Adrenal gland (tissue), 5 donors: ENCODE data around the gene MALAT1.
"Not testable (repeated sequence)": the region's sequence is repeated elsewhere in the genome, so short reads cannot be mapped to it uniquely, and the experiment has no call there.

Experiments used
- CTCF ChIP-seq, 6 experiments: fragments of 450-650 bp in 4 of 6; fragments of 200-600 bp in 2 of 6; sonication (generic) in 1 of 6; IDR thresholded peaks; 1 replicate in 5 of 6; 2 replicates in 1 of 6; pipeline versions ENCODE4 v1.5.1 to v1.8.0; 2016 to 2021; ENCODE audit warnings: antibody characterized with exemption in 6 of 6, mild to moderate bottlenecking in 2 of 6, moderate library complexity in 1 of 6
- POLR2A ChIP-seq, 2 donors: fragments of 450-650 bp; IDR thresholded peaks; one replicate each; pipeline ENCODE4 v1.6.1; 2017; ENCODE audit warnings: antibody characterized with exemption in 2 of 2, mild to moderate bottlenecking in 2 of 2, moderate library complexity in 1 of 2
- donor health status: DM: no; HTN: no; CAD: no.

GRCh38 chr11:65472588-65473277 lies 26.1 kb upstream of the MALAT1 start:
- not testable (repeated sequence) for TF ChIP-seq CTCF, POLR2A (IDR thresholded peaks at IDR 0.05)
